ENCODE data around the gene ASIC2.

ASIC2 gene

GRCh38 chr17:33179151-33179550 lies 113.9 kb downstream of the ASIC2 start:
- TF ChIP-seq, protein P1, sequence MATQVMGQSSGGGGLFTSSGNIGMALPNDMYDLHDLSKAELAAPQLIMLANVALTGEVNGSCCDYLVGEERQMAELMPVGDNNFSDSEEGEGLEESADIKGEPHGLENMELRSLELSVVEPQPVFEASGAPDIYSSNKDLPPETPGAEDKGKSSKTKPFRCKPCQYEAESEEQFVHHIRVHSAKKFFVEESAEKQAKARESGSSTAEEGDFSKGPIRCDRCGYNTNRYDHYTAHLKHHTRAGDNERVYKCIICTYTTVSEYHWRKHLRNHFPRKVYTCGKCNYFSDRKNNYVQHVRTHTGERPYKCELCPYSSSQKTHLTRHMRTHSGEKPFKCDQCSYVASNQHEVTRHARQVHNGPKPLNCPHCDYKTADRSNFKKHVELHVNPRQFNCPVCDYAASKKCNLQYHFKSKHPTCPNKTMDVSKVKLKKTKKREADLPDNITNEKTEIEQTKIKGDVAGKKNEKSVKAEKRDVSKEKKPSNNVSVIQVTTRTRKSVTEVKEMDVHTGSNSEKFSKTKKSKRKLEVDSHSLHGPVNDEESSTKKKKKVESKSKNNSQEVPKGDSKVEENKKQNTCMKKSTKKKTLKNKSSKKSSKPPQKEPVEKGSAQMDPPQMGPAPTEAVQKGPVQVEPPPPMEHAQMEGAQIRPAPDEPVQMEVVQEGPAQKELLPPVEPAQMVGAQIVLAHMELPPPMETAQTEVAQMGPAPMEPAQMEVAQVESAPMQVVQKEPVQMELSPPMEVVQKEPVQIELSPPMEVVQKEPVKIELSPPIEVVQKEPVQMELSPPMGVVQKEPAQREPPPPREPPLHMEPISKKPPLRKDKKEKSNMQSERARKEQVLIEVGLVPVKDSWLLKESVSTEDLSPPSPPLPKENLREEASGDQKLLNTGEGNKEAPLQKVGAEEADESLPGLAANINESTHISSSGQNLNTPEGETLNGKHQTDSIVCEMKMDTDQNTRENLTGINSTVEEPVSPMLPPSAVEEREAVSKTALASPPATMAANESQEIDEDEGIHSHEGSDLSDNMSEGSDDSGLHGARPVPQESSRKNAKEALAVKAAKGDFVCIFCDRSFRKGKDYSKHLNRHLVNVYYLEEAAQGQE (IDR thresholded peaks at IDR 0.05; ENCODE audit: insufficient replicate concordance, low read depth): no peak
- no peak for TF ChIP-seq GABPA (IDR thresholded peaks at IDR 0.05; ENCODE audit: low read depth)
- TF ChIP-seq SPI1 (IDR thresholded peaks at IDR 0.05; ENCODE audit: borderline replicate concordance, low read depth): no peak
- TF ChIP-seq, protein P2, sequence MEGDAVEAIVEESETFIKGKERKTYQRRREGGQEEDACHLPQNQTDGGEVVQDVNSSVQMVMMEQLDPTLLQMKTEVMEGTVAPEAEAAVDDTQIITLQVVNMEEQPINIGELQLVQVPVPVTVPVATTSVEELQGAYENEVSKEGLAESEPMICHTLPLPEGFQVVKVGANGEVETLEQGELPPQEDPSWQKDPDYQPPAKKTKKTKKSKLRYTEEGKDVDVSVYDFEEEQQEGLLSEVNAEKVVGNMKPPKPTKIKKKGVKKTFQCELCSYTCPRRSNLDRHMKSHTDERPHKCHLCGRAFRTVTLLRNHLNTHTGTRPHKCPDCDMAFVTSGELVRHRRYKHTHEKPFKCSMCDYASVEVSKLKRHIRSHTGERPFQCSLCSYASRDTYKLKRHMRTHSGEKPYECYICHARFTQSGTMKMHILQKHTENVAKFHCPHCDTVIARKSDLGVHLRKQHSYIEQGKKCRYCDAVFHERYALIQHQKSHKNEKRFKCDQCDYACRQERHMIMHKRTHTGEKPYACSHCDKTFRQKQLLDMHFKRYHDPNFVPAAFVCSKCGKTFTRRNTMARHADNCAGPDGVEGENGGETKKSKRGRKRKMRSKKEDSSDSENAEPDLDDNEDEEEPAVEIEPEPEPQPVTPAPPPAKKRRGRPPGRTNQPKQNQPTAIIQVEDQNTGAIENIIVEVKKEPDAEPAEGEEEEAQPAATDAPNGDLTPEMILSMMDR (IDR thresholded peaks at IDR 0.05; ENCODE audit: insufficient read depth, low read length): no peak
- no peak for TF ChIP-seq POLR2AphosphoS5 (IDR thresholded peaks at IDR 0.05; ENCODE audit: low read depth)
- Histone ChIP-seq H3K27ac (replicated peaks) (no peak overlapping the region), H3K4me3 (replicated peaks; ENCODE audit: insufficient read depth, low read length) (no peak overlapping the region), H3K27me3 (ENCODE audit: insufficient read depth, poor library complexity, severe bottlenecking) (peaks cover 5% of the 10 kb centered on the region)
- DNase-seq (ENCODE audit: low read depth in 1 of 2, low spot score in 1 of 2): no peak

GRCh38 chr17:33178681-33179080 lies 114.4 kb downstream of the ASIC2 start:
- H3K4me3 ChIP-seq (replicated peaks; ENCODE audit: insufficient read depth, low read length): no peak overlapping the region
- TF ChIP-seq SPI1 (IDR thresholded peaks at IDR 0.05; ENCODE audit: borderline replicate concordance, low read depth): no peak
- TF ChIP-seq, protein P2 (IDR thresholded peaks at IDR 0.05; ENCODE audit: insufficient read depth, low read length): no peak
- H3K27me3 ChIP-seq (ENCODE audit: insufficient read depth, poor library complexity, severe bottlenecking): peaks cover 5% of the 10 kb centered on the region
- H3K27ac ChIP-seq (replicated peaks): no peak overlapping the region
- DNase-seq (ENCODE audit: low read depth in 1 of 2, low spot score in 1 of 2): no peak

- Histone ChIP-seq H3K27ac (replicated peaks) (no peak overlapping the region), H3K4me3 (replicated peaks; ENCODE audit: insufficient read depth, low read length) (no peak overlapping the region), H3K27me3 (ENCODE audit: insufficient read depth, poor library complexity, severe bottlenecking) (no peaks in the 10 kb centered on the region)
- no peak for DNase-seq (ENCODE audit: low read depth in 1 of 2, low spot score in 1 of 2)
- TF ChIP-seq, protein P2 (IDR thresholded peaks at IDR 0.05; ENCODE audit: insufficient read depth, low read length): no peak
- no peak for TF ChIP-seq SPI1 (IDR thresholded peaks at IDR 0.05; ENCODE audit: borderline replicate concordance, low read depth)
- no peak for TF ChIP-seq POLR2AphosphoS5 (IDR thresholded peaks at IDR 0.05; ENCODE audit: low read depth)
- no peak for TF ChIP-seq GABPA (IDR thresholded peaks at IDR 0.05; ENCODE audit: low read depth)
- TF ChIP-seq, protein P1 (IDR thresholded peaks at IDR 0.05; ENCODE audit: insufficient replicate concordance, low read depth): no peak
These were observed 117.5 kb downstream of the ASIC2 start for GRCh38 chr17:33175562-33175961.

GRCh38 chr17:33171931-33172330 lies 121.2 kb downstream of the ASIC2 start:
- DNase-seq (ENCODE audit: low read depth in 1 of 2, low spot score in 1 of 2): no peak
- Histone ChIP-seq H3K27ac (replicated peaks) (no peak overlapping the region), H3K4me3 (replicated peaks; ENCODE audit: insufficient read depth, low read length) (no peak overlapping the region), H3K27me3 (ENCODE audit: insufficient read depth, poor library complexity, severe bottlenecking) (no peaks in the 10 kb centered on the region)
- TF ChIP-seq, protein P2 (IDR thresholded peaks at IDR 0.05; ENCODE audit: insufficient read depth, low read length): no peak
- TF ChIP-seq POLR2AphosphoS5 (IDR thresholded peaks at IDR 0.05; ENCODE audit: low read depth): no peak
- TF ChIP-seq GABPA (IDR thresholded peaks at IDR 0.05; ENCODE audit: low read depth): no peak
- TF ChIP-seq SPI1 (IDR thresholded peaks at IDR 0.05; ENCODE audit: borderline replicate concordance, low read depth): no peak
- TF ChIP-seq, protein P1 (IDR thresholded peaks at IDR 0.05; ENCODE audit: insufficient replicate concordance, low read depth): no peak

All from HL-60 (cell line).